VCaP (cell line): ENCODE data around the gene ENHO.

Source experiments
- H3K27ac ChIP-seq: fragments of 450-650 bp; 2 replicates; pipeline ENCODE4 v1.5.1; 2017
- CTCF ChIP-seq: fragments of 450-650 bp; conservative IDR thresholded peaks from 2 replicates; pipeline ENCODE4 v1.5.1; 2017; ENCODE audit warnings: mild to moderate bottlenecking, moderate library complexity

ENHO gene

GRCh38 chr9:34555500-34555899 lies 32.7 kb upstream of the ENHO start:
- TF ChIP-seq CTCF = no peak
- H3K27ac ChIP-seq = no peak overlapping the region

- H3K27ac ChIP-seq = no peak overlapping the region
Measured at GRCh38 chr9:34555002-34555348, 32.2 kb upstream of the ENHO start.

GRCh38 chr9:34554211-34555001 lies 31.6 kb upstream of the ENHO start:
- H3K27ac ChIP-seq = no peak overlapping the region
- TF ChIP-seq CTCF = no peak

More at GRCh38 chr9:34555002-34555348, 32.2 kb upstream of the ENHO start:
- no peak for TF ChIP-seq CTCF

GRCh38 chr9:34553511-34554021 lies 30.8 kb upstream of the ENHO start:
- TF ChIP-seq CTCF = no peak
- H3K27ac ChIP-seq = no peak overlapping the region

- no peak overlapping the region for H3K27ac ChIP-seq
- TF ChIP-seq CTCF = no peak
Measured at GRCh38 chr9:34552986-34553385, 30.2 kb upstream of the ENHO start.

- no peak for TF ChIP-seq CTCF
- no peak overlapping the region for H3K27ac ChIP-seq
Measured at GRCh38 chr9:34552606-34552981, 29.8 kb upstream of the ENHO start.

GRCh38 chr9:34551751-34552605 lies 29.2 kb upstream of the ENHO start:
- no peak overlapping the region for H3K27ac ChIP-seq
- TF ChIP-seq CTCF = no peak
